ENCODE measurements around the gene TMTC2. TPM values are rescaled to one million over a fixed set of nuclear protein-coding genes. Genes with fewer than 3 reads are reported as not detected.

The TMTC2 gene
- total RNA-seq, 2 experiments from 2014 or later, result 1.8 to 2.1 TPM

DNA sequence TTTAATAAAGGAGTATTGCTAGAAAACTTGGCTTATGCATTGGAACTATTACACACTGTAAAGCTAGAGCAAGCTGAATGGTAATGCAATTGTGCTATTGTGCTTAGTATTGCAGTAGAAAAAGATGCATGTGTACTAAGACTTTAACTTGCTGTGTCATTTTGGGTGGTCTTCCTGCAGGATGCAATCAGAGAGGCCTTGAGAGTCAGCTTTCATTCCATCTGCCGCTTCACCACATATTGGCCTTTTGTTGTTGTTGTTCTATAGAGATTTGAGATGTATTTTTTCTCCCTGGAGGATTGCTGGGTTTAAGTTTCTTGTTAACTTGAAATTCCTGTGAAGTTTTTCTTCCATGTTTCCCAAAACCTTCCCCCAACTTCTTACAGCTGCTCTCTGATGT is 449.7 kb downstream of the TMTC2 start:
- H3K27ac ChIP-seq (ENCODE audit: low read depth in 1 of 2, low read length in 2 of 2), result no peak overlapping the region
- Mint-ChIP-seq H3K36me3 (ENCODE audit: low read depth) (no peaks in the 10 kb centered on the region), H3K9me3 (peaks cover 2% of the 10 kb centered on the region), H3K27me3 (no peaks in the 10 kb centered on the region), H3K27ac (no peak overlapping the region), H3K4me3 (no peak overlapping the region), H3K4me1 (ENCODE audit: low read depth) (no peaks in the 10 kb centered on the region)
- H3K36me3 ChIP-seq (ENCODE audit: insufficient read depth, low read length), result no peaks in the 10 kb centered on the region
- H3K9me3 ChIP-seq (ENCODE audit: control insufficient read depth in 1 of 2, insufficient read depth in 1 of 2, low read length in 2 of 2), result peaks cover 0 to 7% of the 10 kb centered on the region in 2 experiments
- H3K4me1 ChIP-seq (ENCODE audit: insufficient read depth, low read length), result no peaks in the 10 kb centered on the region
- H3K4me3 ChIP-seq (ENCODE audit: low read length), result no peak overlapping the region
- POLR2A ChIA-PET, result no interaction called here
- ATAC-seq (ENCODE audit: poor library complexity) (no peak), DNase-seq (no peak)
- CTCF ChIA-PET, result no interaction called here
- TF ChIP-seq, protein P1, sequence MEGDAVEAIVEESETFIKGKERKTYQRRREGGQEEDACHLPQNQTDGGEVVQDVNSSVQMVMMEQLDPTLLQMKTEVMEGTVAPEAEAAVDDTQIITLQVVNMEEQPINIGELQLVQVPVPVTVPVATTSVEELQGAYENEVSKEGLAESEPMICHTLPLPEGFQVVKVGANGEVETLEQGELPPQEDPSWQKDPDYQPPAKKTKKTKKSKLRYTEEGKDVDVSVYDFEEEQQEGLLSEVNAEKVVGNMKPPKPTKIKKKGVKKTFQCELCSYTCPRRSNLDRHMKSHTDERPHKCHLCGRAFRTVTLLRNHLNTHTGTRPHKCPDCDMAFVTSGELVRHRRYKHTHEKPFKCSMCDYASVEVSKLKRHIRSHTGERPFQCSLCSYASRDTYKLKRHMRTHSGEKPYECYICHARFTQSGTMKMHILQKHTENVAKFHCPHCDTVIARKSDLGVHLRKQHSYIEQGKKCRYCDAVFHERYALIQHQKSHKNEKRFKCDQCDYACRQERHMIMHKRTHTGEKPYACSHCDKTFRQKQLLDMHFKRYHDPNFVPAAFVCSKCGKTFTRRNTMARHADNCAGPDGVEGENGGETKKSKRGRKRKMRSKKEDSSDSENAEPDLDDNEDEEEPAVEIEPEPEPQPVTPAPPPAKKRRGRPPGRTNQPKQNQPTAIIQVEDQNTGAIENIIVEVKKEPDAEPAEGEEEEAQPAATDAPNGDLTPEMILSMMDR (IDR thresholded peaks at IDR 0.05), result no peak
- H3K27me3 ChIP-seq (ENCODE audit: control insufficient read depth in 1 of 2, insufficient read depth in 2 of 2, low read length in 2 of 2), result no peaks in the 10 kb centered on the region
- intact Hi-C loops (cut with DNase I, micrococcal nuclease), result no loop called here

DNA sequence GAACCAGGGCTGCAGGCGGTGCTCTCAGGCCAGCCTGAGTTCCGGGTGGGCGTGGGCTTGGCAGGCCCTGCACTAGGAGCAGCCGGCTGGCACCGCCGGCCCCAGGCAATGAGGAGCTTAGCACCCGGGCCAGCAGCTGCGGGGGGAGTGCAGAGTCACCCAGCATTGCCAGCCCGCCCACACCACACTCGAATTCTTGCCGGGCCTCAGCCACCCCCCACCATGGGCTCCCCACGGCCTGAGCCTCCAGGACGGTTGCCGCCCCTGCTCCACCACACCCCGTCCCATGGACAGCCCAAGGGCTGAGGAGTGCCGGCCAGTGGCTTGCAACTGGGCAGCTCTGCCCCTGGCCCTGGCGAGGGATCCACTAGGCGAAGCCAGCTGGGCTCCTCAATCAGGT is 453.4 kb downstream of the TMTC2 start:
- peaks cover 4% of the 10 kb centered on the region for H3K9me3 Mint-ChIP-seq
- H3K36me3 ChIP-seq (ENCODE audit: insufficient read depth, low read length), result no peaks in the 10 kb centered on the region
- no peak overlapping the region for H3K27ac Mint-ChIP-seq
- H3K4me1 Mint-ChIP-seq (ENCODE audit: low read depth), result no peaks in the 10 kb centered on the region
- H3K27me3 Mint-ChIP-seq, result no peaks in the 10 kb centered on the region
- ChIA-PET POLR2A (no interaction called here), CTCF (no interaction called here)
- no peak overlapping the region for H3K4me3 ChIP-seq (ENCODE audit: low read length)
- no peak overlapping the region for H3K4me3 Mint-ChIP-seq
- intact Hi-C loops (cut with DNase I, micrococcal nuclease), result no loop called here
- ATAC-seq (ENCODE audit: poor library complexity) (no peak), DNase-seq (peak in 1 of 14 experiments; percentile 5)
- no peaks in the 10 kb centered on the region for H3K4me1 ChIP-seq (ENCODE audit: insufficient read depth, low read length)
- no peak overlapping the region for H3K27ac ChIP-seq (ENCODE audit: low read depth in 1 of 2, low read length in 2 of 2)
- H3K9me3 ChIP-seq (ENCODE audit: control insufficient read depth in 1 of 2, insufficient read depth in 1 of 2, low read length in 2 of 2), result peaks cover 0 to 7% of the 10 kb centered on the region in 2 experiments
- no peaks in the 10 kb centered on the region for H3K27me3 ChIP-seq (ENCODE audit: control insufficient read depth in 1 of 2, insufficient read depth in 2 of 2, low read length in 2 of 2)
- TF ChIP-seq, protein P1 (IDR thresholded peaks at IDR 0.05), result no peak
- H3K36me3 Mint-ChIP-seq (ENCODE audit: low read depth), result no peaks in the 10 kb centered on the region

DNA sequence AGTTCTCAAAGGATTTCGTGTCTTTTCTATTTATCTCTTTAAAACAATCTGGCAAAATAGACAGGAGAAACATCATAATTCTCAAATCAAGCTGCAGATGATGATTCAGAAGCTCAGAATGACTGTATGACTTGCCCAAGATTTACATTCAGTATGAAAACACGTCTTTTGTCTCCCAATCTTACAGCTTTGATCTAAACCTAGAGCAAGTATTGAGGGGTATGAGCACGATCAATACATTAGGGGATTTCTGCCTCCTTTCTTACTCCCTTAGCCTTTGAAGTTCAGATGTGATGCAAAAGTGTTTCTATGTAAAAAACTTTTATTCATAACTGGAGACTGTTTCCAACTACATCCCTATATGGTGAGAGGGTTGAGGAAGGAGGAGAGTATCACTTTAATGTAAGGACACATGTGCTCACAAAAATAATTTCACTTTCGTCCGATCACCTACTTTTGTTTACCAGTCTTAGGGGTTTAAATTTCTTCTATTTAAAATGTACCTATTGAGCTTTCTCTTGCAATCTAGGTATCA is 454.8 kb downstream of the TMTC2 start:
- Histone ChIP-seq H3K36me3 (ENCODE audit: insufficient read depth, low read length) (no peaks in the 10 kb centered on the region), H3K27me3 (ENCODE audit: control insufficient read depth in 1 of 2, insufficient read depth in 2 of 2, low read length in 2 of 2) (no peaks in the 10 kb centered on the region), H3K4me1 (ENCODE audit: insufficient read depth, low read length) (no peaks in the 10 kb centered on the region), H3K27ac (ENCODE audit: low read depth in 1 of 2, low read length in 2 of 2) (no peak overlapping the region), H3K4me3 (ENCODE audit: low read length) (no peak overlapping the region), H3K9me3 (ENCODE audit: control insufficient read depth in 1 of 2, insufficient read depth in 1 of 2, low read length in 2 of 2) (peaks cover 0 to 7% of the 10 kb centered on the region in 2 experiments)
- no peaks in the 10 kb centered on the region for H3K27me3 Mint-ChIP-seq
- ChIA-PET CTCF (no interaction called here), POLR2A (no interaction called here)
- H3K4me1 Mint-ChIP-seq (ENCODE audit: low read depth), result no peaks in the 10 kb centered on the region
- no peak overlapping the region for H3K27ac Mint-ChIP-seq
- H3K9me3 Mint-ChIP-seq, result peaks cover 4% of the 10 kb centered on the region
- no peak overlapping the region for H3K4me3 Mint-ChIP-seq
- intact Hi-C loops (cut with DNase I, micrococcal nuclease), result no loop called here
- DNase-seq, result no peak
- H3K36me3 Mint-ChIP-seq (ENCODE audit: low read depth), result no peaks in the 10 kb centered on the region
- ATAC-seq (ENCODE audit: poor library complexity), result no peak
- TF ChIP-seq, protein P1 (IDR thresholded peaks at IDR 0.05), result no peak

Measured in CD4-positive, alpha-beta T cell (primary cell).